ENCODE data around the gene UTP14C.
"Not testable (repeated sequence)": the region's sequence is repeated elsewhere in the genome, so short reads cannot be mapped to it uniquely, and the experiment has no call there.

Gene UTP14C, protein sequence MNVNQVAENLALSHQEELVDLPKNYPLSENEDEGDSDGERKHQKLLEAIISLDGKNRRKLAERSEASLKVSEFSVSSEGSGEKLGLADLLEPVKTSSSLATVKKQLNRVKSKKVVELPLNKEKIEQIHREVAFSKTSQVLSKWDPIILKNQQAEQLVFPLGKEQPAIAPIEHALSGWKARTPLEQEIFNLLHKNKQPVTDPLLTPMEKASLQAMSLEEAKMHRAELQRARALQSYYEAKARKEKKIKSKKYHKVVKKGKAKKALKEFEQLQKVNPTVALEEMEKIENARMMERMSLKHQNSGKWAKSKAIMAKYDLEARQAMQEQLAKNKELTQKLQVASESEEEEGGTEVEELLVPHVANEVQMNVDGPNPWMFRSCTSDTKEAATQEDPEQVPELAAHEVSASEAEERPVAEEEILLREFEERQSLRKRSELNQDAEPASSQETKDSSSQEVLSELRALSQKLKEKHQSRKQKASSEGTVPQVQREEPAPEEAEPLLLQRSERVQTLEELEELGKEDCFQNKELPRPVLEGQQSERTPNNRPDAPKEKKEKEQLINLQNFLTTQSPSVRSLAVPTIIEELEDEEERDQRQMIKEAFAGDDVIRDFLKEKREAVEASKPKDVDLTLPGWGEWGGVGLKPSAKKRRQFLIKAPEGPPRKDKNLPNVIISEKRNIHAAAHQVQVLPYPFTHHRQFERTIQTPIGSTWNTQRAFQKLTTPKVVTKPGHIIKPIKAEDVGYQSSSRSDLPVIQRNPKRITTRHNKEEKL

GRCh38 chr13:52024481-52024880 lies at the start of gene UTP14C:
UTP14C (plus strand) TSS chr13:52024691; CDS start chr13:52028805, 4,114 bp downstream.
- DNase-seq, result no peak

- no peak for DNase-seq
Measured at GRCh38 chr13:51976423-51976822, 48.1 kb upstream of the UTP14C start.

DNA sequence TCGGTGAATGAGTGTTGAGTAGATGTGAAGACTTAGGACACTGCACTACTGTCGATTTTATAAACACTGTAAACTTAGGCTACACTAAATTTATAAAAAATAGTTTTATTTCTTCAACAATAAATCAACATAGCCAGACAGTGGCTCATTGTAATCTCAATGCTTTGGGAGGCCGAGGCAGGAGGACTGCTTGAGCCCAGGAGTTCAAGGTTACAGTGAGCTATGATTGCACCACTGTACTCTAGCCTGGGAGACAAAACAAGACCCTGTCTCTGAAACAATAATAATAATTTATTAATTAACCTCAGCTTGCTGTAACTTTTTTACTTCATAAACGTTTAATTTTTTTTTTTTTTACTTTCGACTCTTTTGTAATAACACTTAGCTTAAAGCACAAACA lies 47.6 kb upstream of the UTP14C start:
- no peak for DNase-seq

- DNase-seq, result no peak
Measured at GRCh38 chr13:51977625-51978024, 46.9 kb upstream of the UTP14C start.

DNA sequence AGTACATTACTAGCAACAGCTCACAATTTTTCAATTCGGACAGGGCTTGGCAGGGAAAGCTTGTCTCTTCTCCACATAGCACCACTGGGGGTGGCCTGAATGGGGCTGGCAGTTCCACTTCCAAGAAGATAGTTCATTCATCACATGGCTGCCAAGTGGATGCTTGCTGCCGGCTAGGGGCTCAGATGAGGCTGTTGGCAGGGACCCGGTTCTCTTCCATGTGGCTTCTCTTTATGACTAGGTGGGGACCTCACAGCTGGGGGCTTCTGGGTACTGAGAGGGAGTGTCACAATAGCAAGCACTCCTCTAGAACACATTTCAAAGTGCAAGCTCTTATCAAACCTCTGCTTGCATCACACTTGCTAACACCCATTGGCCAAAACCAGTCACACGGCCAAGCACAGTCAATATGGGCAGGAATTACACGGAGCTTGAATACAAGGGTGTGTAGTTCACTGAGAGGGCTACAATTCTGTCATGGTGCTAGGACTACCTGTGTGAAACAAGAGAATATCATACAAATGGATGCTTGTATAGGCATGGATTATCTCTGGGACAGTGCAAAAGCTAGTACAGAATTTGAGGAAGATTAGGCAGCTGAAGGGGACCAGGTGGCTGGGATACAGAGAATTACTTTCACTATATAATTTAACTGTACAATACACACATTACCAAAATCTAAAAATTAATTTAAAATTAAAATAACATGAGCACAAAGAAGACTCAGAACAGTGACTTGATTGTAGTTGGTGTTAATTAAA lies 45.5 kb upstream of the UTP14C start:
- DNase-seq, result no peak

DNA sequence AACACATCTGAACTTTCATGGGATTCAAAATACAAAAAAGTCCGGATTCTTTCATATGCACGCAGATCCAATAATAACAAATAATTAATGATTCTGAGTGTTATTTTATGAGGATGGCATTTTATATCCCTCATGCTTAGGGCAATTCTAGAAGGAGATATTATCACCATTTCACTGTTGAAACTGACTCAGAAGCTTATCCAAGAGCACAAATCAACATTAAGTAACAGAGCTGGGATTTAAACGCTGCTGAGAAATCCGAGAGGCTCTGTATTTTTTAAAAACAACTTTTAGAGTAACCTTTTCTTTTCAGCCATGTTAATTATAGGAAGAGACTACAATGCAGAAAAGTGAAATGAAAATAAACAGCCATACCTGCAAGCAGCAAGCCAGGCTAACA lies 43.6 kb upstream of the UTP14C start:
- no peak for DNase-seq

DNA sequence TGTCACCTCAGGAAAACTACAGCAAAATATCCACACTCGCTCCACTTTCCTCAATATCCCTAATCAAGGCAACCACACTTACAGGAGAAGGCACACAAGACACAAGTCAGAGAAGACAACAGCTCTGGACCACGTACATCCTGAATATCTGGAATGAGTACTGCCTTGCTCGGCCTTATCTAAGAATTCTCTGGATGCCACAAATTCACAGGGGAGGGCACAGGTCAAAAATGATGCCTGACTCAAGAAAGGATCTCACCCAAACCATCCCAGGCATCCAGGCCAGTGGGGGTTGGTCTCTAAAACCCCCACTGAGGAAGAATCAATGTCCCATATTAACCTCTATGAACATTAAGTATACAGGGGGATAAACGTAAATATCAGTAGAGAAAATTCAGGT lies 43.1 kb upstream of the UTP14C start:
- no peak for DNase-seq

DNA sequence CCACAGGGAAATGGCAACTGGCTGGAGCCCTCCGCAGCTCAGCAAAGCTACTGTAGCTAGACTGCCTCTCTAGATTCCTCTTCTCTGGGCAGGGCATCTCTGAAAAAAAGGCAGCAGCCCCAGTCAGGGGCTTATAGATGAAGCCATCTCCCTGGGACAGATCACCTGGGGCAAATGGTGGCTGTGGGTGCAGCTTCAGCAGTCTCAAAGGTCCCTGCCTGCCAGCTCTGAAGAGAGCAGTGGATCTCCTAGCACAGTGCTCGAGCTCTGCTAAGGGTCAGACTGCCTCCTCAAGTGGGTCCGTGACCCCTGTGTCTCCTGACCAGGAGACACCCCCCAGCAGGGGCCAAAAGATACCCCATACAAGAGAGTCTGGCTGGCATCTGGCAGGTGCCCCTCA lies 41.2 kb upstream of the UTP14C start:
- DNase-seq, result not testable (repeated sequence)

DNA sequence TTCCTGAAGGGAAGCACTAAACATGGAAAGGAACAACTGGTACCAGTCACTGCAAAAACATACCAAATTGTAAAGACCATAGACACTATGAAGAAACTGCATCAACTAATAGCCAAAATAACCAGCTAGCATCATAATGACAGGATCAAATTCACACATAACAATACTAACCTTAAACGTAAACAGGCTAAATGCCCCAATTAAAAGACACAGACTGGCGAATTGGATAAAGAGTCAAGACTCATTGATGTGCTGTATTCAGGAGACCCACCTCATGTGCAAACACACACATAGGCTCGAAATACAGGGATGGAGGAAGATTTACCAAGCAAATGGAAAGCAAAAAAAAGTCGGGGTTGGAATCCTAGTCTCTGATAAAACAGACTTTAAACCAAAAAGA lies 39.6 kb upstream of the UTP14C start:
- not testable (repeated sequence) for DNase-seq

DNA sequence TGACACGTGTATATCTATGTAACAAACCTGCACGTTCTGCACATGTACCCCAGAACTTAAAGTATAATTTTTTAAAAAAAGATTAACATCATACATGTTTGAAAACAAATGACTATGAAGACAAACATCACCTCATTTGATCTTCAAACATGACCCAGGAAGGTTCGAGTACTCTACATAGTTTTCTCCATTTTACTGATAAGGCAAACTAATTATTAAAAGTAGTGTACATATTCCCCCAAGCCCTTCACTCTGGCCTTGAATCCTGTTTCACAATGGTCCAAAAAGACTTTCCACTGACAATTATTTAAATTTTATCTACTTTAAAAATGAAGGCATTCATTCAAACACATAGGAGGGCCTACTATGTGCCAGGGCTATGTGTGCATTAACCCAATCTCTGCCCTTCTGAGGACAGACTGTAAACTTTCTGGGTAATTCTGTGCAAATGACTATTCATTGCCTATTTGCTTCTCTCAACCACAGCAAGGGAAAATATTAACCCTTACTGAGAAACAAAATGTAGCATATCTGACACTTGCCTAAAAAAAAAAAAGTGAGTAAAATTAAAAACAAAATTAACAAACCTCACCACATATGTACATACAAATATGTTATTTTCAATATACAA lies 35.4 kb upstream of the UTP14C start:
- no peak for DNase-seq

DNA sequence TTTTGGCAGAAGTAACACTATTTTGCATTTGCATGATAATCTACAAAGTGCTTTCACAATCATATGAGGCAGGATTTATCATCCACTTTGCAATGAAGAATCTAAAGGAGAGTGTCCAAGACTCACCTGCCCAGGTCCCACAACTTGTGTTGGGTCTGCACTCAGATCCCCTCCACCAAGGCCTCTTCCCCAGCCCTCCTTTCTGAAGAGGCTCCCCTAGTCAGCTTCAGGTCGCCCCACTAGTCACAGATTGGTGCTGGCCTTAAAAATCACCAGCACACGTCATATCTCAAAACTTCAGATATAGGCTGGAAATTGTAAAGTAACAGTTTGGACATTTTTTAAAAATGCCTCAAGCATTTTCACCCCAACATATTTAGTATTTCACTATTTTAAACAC lies 30.8 kb upstream of the UTP14C start:
- DNase-seq, result no peak

DNA sequence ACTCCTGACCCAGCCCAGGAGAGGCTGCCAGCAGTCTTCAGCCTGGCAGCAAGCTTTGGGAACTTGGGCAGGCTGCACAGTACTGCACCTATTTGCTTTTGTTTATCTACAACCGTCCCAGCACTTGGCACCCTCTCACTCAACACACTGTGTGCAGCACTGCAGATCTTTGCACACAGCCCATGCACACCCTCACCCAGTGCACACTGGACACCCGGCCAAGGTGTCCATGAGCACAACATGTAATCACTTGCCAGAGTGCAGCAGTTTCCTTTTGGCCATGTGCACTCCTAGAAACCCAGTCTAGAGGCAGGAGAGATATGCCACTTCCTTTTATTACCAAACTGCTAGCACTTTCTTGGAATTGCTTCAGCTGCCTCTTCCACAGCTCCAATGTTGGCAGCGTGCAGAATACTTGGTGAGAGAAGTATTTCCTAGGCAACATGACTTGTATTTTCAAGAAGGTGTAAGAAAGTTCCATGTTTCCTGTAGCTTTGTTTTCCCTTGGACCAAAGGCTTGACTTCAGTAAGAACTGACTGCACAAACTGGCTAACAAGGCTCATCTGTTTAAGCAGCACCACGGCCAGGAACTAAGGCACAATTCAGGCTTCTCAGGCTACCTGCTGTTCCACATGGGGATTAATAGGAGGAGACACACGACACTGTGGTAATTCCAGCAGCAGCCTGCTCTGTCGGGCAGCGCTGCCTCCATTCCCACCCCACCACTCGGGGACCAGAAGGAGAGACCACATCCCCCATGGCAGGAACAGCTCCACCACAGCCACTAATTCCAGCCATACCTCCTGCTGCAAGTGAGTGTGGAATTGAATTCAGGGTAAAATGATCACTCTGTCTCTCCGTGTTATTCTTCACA lies 28.6 kb upstream of the UTP14C start:
- DNase-seq, result no peak

- no peak for DNase-seq
Measured at GRCh38 chr13:51996641-51997040, 27.9 kb upstream of the UTP14C start.

DNA sequence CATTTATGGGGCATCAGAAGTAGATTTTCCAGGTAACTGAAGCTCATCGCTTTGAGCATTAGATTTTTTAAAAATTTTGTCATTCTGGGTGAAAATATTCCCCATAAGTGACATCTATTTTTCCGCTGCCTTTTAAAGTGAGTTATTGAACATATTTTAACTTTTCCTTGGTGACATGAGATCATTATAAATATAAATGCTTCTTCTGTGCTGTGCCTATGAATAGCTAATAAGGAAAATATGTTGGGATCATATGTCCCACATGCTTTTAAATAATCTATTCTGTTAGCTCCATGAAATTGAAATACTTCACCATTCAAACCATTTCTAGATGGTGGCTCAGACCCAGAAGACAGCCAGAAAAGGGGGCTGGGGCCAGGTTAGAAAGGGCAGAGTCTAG lies 27.3 kb upstream of the UTP14C start:
- no peak for DNase-seq

DNA sequence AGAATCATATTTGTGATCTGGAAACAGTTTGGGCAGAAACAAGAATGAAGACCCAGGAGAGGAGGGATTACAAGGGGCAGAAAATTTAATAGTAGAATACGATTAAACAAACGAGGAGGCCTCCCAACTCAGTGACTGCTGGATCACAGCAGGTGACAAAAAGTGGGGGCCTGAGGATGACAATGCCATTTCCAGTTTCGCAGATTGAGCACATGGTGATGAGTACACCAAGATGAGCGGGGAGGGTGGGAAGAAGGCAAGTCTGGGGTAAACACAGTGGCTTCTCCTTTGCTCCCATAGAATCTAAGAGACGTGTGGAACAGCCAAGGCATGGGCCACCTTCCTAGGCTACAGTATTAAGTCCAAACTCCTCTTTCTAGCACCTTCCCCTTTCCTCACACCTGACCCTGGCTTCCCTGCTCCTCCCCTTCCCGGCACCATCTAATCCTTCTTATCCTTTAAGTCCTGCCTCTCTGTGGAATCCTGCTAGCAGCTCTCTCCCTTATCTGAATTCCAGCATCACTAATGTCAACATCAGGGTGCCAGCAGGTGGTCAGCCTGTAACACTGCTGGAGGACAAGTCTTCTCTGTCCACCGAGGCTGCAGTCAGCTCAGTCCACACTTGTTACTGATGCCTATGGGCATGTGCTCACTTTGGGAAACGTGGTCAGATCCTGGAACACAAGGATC lies 26.7 kb upstream of the UTP14C start:
- no peak for DNase-seq

DNA sequence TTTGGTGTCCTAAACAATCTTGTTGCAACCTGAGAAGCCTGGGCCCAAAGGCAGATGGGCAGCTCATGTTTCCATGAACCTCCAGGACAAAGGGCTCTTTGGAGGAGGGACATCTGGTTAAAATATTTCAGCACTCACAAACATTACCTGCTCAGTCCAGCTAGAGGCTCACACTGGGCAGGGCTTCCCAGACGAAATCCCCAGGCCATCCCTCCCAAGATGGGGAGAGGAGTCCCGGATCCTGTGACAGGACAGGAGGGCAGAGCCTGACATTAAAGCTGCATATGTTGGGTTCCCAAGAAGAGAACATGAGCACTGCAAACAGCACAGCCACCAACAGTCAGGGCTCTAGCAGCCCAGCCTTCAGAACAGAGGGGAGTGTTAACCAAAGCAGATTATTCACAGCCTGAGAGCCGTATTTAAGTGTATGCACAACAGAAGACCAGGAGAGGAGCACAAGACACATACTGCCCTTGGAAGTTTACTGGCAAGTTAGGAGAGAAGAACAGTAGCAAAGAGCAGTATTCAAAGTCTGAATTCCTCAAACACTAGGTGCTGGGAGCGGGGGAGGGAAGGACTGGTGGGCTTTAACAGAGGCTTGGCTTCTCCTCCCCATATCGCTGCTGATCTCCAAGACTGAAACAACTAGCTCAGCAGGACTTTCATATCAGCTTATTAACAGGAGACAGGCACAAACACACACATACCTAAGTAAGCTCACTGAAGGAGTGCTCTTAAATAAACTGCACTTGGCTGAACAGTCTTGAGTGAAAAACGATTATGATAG lies 25.6 kb upstream of the UTP14C start:
- no peak for DNase-seq

- DNase-seq, result no peak
Measured at GRCh38 chr13:51999510-51999911, 25.0 kb upstream of the UTP14C start.

DNA sequence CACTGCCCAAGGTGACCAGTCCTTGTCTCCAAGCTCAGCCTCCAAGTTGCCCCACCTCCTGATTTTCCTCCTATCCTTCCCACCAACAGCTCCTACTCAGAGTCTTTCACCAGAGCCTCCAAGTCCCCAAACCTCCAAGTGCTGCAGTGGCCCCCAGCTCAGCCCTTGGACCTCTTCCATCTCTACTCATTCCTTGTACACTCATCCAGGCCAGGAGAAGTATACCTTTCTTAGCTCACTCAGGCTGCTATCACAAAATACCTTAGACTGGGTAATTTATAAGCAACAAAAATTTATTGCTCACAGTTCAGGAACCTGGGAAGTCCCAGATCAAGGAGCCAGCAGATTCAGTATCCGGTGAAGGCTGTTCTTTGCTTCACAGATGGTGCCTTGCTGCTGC lies 24.6 kb upstream of the UTP14C start:
- DNase-seq, result no peak

- DNase-seq, result no peak
Measured at GRCh38 chr13:52001120-52001731, 23.3 kb upstream of the UTP14C start.

- no peak for DNase-seq
Measured at GRCh38 chr13:52002361-52002760, 22.1 kb upstream of the UTP14C start.

Measured in activated effector memory CD4-positive, alpha-beta T cell treated with Interleukin-2 at 50 U/mL for 16 hours (primary cell).